HG03064 (cell line): ENCODE results near the gene COPZ2.
"Not testable (repeated sequence)": the region's sequence is repeated elsewhere in the genome, so short reads cannot be mapped to it uniquely, and the experiment has no call there.

ENCODE experiments used
- ATAC-seq: cut with Tn5 transposase; IDR thresholded peaks from one replicate; pipeline ENCODE4 v1.9.1; 2021; ENCODE audit warnings: low read depth; ENCODE audit not compliant: unreplicated experiment

The COPZ2 gene

DNA sequence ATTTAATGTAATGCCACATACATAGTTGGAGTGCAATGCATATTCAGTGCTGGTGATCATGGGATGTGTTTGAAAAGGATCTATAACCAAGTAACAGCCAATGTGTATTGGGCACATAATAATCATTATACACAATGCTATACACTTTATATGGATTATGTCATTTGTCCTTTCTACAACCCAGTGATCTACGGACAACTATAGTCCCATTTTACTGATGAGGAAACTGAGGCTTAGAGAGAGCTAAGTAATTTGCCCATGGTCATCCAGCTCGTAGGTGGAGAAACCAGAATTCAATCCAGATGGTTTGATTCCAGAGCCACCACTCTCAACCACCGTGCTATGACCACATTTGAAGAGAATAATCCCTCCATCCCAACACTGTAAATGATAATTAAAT, 27.4 kb downstream of the COPZ2 start:
- ATAC-seq, result no peak

DNA sequence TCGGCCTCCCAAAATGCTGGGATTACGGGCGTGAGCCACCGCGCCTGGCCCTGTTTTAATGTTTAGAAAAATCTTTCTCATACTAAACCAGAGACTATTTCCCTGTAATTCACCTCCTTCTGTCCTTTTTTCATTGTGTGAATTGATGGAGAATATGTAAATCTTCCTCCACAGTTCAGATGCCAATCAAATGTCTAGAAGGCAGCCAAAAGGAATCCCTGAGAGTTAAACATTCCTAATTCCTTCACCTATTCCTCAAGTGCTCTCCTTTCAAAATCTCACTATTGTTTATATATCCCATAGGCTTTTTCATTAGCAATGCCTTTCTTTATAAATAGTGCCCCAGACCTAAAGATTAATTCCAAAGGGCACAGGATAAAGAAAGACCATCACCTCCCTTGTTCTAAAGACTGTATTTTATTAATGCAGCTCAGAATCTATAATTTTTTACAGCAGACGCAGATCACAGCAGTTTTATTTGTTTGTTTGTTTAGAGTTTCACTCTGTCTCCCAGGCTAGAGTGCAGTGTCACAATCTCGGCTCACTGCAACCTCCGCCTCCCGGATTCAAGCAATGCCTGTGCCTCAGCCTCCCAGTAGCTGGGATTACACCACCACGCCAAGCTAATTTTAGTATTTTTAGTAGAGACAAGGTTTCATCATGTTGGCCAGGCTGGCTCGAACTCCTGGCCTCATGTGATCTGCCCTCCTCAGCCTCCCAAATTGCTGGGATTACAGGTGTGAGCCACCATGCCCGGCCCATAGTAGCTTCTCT, 30.5 kb downstream of the COPZ2 start:
- no peak for ATAC-seq

DNA sequence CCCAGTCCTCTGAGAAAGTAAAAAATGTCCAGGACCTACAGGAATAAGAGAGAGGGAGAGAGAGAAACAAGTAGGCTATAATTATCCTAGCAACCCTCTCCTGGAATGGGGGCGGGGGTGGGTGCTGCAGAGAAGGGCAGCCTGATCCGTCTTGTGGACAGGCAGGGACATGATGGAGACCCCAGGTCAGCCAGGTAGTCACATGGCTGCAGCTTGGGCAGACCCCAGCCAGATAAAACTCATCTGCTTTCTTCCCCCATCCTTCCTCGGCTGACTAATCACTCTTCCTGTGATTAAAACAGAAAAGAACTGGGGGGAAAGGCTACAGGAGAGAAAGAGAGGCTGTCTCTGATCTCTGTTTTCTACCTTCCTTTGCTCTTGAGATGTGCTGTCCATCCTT, 32.6 kb downstream of the COPZ2 start:
- no peak for ATAC-seq

DNA sequence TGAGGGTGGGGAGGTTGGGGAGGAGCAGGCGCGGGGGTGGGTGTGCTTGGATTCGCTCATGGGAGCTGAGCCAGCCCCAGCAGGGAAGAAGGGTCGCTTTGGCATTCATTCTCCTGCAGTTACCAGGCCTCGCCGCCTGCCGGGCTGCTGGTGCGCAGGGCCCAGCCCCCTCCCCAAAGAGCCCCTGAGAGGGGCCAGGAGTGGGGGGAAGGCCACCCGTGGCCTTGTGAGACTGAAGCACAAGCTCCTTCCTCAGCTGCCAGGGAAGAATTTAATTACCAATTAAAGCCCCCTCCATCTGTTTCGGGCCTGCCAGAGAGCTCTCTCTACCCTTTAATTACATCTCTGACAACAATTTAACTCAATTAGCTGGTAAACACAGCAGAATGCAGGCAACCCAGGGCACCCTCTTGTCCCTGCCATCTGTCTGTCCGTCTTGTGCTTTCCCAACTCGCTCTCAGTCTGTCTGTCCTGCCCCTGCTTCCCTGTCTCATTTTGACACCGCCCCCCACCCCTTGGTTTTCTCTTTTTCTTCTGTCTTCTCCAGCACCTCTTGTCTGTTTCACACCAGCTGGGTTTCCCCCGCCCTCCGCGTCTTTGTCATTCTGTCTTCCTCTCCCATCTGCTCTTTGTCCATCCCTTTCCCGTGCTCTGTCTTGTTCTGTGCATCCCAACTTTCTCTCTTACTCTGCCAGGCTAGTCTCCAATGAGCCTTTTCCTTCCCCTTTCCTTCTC, 34.0 kb downstream of the COPZ2 start:
- no peak for ATAC-seq

DNA sequence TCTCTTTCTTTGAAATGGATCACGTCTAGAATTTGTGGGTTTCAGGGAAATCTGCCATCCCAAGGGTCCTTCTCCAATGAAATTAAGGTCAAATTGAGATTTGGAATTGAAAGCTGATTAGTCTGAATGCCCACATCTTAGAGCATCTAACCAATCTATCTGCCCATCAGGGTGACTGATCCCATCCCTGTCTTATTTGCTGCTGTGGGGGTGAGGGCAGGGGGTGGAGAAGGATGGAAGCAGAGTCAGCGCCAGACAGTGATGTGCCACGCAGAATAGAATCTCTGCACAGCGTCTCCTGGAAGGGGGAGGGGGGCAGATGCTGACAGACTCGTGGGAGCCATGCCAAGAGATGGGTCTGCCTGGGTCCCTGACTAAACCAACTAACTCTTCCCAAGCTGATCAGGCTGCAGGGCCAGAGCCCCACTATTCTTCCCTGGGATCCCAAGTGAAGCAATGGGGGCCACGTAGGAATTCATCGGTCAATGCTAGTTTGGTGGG, 34.6 kb downstream of the COPZ2 start:
- ATAC-seq, result no peak

DNA sequence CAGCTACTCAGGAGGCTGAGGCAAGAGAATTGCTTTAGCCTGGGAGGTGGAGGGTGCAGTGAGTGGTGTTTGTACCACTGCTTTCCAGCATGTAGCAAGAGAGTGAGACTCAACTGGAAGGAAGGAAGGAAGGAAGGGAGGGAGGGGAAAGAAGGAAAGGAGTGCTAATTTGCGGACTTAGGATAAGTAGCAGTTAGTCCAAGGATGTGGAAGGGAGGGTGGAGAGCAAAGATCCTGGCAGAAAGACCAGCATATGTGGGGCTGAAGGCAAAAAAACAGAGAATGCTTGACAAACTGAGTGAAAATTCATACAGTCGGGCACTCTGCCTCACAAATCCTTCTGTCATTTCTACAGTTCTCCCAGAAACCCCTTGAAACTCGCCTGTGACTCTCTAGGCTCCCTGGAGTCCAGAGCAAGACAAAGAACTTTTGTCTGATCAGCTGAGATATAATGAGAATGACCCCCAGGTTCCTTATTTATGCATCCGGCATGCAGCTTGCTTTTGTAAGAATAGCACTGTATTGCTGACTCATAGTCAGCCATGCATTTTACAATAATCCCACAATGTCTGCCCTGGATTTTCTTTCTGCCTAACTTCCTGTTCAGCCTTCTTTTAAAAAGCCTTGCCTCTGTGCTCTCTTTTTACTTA, 35.2 kb downstream of the COPZ2 start:
- ATAC-seq, result no peak

DNA sequence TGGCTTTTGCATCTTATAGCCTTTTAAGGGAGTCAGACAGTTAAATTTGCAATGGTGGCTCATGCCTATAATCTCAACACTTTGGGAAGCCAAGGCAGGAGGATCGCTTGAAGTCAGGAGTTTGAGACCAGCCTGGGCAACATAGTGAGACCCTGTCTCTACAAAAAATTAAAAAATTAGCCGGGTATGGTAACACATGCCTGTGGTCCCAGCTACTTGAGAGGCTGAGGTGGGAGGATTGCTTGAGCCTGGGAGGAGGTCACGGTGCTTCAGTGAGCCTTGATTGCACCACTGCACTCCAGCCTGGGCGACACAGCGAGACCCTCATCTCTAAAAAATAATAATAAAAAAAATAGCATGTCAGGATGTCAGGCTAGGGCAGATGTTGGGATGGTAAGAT, 35.9 kb downstream of the COPZ2 start:
- not testable (repeated sequence) for ATAC-seq

DNA sequence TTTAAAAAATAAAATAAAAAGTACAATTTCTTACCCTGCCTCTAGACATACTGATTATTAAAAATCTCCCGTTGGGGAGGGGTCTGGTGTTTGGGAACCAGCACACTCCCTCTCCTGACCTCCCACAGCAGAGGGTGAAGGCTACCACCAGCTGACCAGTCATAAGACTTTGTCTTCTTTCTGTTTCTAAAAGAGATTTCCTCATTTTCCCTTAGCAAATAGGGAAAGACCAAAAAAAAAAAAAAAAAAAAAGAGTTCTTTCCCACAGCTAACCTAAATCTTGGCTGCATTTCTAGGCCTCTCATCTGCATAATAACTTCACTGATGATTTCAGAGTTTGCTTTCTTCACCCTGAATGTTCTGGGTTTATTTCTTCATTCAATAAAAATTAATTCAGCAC, 36.4 kb downstream of the COPZ2 start:
- ATAC-seq, result no peak

DNA sequence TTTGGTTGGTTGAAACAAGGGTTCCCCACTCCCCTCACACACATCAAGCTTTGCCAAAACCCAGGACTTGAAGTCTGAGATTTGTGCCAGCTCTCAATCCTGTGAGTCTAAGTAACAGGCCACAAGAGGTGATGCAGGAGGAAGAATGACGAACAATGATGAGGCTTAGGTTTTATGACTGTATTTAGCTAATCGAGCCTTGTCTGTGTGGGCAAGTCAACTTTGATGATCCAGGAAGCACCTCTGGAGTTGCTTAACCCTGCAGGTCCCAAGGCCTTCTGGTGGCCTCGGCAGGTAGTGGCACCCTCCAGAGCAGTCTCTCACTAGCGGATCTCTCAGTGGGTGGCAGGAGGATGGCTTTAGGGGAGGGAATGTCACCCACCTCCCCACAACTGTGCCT, 38.0 kb downstream of the COPZ2 start:
- no peak for ATAC-seq

DNA sequence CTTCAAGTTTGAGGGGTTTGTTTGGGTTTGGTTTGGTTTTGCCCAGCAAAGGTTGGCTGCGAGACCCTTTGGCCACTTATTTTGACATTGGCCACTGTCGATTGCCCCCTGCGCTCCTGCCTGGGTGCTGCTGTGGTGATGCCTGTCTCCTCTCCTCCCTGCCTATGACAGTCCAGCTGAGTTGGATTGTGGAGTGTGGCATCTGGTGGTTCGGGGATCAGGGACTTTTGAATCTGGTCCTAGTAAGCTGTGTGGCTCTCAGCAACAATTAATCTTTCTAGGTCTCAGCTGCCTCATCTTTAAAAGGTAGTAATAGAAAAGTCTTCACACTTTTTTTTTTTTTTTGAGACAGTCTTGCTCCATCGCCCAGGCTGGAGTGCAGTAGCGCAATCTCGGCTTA, 39.6 kb downstream of the COPZ2 start:
- ATAC-seq, result no peak

DNA sequence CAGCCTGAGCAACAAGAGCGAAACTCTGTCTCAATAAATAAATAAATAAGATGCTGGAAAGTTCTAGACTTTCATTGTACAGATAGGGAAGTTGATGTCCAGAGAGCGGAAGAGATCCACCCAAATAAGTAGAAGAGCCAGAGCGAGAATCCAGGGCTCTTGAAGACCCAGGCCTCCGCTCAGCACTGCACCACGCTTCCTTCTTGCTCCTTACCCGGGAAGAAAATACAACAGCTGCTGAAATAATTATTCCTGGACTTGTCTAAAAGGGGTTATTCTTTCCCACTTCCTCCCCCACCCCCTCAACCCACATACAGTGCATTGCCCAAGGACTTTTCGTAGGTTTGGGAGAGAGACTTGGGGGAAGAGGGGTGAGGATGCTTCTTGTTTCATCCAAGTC, 40.0 kb downstream of the COPZ2 start:
- ATAC-seq, result no peak

DNA sequence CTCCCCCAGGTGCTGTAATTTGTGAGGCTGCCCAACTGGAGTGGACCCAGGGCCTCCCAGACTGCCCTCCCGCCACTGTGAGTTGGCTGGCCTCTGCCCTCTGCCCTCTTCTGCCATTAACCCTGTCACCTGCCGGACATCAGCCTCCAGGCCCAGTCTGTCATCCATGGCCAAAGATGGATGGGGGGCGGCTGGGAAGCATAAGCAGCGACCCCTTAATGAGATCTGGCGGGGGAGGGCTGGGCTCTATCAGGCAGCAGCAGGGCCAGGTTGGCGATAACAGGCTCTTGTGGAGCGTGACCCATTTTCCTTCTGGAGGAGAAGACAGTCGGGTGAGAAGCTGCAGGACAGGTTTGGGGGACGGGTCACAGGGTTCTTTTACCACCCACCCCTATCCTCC, 41.4 kb downstream of the COPZ2 start:
- no peak for ATAC-seq

DNA sequence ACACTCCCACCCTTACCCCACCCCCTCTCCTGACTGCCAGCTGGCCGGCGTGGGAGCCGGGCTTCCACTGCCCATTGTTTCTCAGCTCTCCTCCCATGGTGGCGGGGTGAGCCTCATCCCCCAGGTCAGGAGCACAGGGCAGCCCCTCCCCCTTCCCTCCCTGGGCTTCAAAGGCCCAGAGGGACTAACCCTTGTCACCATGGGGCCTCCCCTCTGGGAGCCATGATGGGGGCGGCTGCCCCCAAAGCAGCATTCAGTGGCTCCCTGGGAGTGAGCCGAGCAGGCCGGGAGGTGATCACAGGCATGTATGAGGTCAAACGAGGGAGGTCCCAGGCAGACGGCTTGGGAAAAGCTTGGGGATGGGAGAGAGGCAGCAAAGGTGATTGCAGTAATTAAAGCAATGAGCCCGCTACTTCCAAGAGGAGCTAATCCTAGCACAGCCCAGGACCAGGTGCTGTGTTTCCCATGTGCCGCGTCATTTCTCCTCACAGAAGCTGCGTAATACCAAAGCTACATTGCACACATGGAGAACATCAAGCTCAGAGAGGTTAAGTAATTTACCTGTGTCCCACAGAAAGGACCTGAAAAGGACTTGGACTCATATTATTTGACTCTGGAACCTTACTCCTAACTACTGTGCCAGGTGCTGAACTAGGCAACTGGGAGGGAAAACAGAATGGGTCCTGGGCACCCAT, 42.2 kb downstream of the COPZ2 start:
- ATAC-seq, result no peak

DNA sequence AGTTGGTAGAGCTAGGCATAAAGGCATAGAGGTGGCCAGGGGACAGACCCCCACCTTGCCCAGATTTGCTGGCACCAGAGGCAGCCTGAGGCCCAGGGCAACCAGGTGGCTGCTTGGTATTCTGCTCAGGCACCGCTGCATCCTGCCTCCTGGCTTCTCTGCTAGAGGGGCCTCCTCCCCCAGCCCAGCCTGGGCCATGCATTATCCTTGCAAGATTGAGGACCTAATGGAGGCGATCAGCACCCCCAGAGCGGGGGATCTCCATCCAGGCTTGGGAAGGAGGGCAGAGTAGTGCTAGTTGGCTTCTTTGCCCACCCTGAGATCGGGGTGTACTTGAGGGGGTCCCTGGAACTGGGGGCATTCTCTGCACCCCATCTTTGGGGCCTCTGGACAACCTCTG, 42.9 kb downstream of the COPZ2 start:
- ATAC-seq, result no peak

DNA sequence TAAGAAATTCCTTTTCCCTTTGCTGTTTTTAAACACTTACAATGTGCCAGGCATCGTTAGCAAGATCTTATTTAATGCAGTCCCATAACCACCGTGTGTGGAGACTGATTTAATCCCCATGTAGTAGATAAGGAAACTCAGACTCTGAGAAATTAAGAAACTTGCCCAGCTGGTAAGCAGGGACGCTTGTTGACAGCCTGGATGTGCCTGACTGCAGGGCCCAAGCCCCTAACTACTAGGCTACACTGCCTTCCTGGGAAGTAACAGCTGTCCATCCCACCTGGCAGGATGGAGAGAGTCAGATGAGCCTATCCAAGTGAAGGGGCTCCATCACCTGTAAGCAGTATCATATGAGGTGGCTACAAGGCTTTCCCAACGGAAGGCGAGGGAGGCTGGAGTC, 43.6 kb downstream of the COPZ2 start:
- ATAC-seq, result no peak

DNA sequence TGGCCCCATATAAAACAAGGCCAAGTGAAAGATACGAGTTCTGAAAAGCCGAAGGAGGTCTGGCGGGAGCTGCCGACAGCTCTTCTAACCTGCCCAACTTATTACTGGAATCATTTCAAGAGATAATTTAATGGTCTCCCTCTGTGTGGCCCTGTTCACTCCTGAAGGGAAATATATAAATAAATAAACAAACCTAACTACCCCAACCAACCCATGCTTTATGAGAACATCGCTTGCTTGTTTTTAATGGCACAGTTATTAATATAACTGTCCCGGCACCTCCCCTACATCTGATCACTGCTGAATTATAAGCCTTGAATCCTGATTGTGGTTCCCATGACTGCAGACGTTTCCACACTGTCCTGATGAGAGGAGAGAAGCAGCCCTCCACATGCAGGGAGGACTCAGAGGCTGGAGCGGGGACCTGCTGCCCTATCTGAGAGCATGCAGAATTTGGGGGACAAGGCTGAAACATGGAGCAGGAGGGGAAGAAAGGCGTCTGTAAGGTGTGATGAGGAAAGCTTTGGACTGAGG, 44.5 kb downstream of the COPZ2 start:
- ATAC-seq, result no peak

DNA sequence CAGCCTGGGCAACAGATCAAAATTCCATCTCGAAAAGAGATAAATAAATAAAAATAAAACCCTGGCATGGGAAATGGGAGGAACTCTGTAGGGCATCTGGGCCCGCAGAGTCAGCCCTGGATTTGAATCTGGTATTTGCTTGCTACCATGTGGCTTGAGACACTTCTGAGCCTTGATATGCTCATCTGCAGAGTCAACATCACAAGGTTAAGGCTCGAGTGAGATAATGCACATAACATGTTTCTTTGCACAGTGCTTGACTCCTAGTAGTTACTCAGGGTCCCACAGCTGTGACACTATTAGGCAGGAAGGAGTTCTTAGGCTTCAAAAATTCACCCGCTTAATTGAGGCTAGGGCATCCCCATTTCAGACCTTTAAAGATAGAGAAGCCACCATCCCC, 45.4 kb downstream of the COPZ2 start:
- ATAC-seq, result no peak

DNA sequence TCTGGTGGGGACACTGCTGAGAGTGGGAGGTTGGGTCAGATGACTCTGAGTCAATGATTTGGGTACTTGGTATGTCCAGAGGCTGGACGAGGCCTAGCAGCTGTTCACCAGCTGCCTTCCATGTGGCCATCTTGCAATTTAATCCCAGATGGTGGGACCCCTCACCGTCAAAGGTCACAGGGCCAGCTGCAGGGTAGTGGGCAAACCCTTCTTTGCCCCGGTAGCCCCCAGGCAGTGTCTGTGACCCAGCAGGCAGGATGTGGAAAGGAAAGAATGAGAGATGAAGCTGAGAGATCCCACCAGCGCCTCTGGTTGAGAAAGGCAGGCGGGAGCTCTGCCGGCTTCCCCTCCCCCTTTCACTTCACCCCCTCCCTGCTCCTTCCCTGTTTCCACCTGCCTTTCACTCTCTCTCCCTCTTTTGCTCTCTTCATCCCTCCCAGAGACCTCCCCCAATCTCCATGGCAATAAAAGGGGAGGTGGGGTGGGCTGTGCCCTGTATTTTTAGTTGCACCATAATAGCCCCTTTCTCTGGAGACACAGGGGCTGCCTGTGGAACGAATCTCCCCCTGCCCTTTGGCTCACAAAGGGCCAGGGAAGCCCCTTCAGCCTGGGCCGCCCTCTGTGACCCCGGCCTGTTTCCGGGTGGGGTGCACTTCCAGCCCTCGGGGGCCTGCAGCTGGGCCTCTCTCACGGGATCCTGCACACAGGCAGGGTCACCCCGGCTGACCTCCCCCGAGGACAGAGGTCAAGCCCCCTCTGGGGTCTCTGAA, 46.5 kb downstream of the COPZ2 start:
- no peak for ATAC-seq

DNA sequence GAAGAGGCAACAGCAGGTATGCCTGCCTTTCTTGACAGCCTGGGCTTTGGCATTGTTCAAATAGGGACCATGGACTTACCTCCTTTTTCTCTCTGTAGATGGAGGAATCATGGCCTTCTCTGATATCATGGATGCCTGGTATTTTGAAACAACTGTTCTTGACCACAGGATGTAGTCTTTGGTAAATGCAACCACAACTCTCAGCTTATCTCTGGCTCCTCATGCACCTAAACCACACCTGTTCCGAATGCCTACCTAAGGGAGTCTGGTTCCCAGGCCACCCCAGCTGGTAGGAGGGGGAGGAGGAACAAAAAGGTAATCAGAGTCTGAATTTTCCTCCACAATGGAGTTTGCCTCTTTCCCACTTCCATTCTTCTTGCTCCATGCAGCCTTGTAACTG, 47.9 kb downstream of the COPZ2 start:
- no peak for ATAC-seq

DNA sequence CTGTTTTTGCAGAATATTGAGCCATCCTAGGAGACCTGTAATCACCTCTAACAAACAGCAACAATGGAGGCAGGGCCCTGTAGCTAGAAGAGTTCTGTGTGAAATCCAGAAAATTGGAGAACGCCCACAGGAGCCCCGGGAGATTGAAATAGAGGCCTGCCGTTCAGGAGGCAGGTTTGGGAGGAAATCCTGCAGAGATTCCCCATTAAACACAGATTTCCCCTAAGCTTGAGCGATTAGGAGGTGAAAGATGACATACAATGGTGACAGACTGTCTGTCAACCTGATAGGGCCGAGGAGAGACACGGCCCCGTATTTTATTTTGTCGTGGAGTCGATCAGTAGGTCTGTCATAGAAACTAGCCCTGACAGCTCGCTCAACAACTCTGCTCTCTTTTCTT, 48.4 kb downstream of the COPZ2 start:
- no peak for ATAC-seq
